IPS DF 19.7 (cell line): Measurements from ENCODE around the gene FGD3.
"Not testable (repeated sequence)": the region's sequence is repeated elsewhere in the genome, so short reads cannot be mapped to it uniquely, and the experiment has no call there.

ENCODE experiments used
- DNase-seq: peaks from one replicate; pipeline ENCODE4 v3.0.0-alpha.2; 2013; ENCODE audit warnings: low read depth, low spot score

Gene FGD3

DNA sequence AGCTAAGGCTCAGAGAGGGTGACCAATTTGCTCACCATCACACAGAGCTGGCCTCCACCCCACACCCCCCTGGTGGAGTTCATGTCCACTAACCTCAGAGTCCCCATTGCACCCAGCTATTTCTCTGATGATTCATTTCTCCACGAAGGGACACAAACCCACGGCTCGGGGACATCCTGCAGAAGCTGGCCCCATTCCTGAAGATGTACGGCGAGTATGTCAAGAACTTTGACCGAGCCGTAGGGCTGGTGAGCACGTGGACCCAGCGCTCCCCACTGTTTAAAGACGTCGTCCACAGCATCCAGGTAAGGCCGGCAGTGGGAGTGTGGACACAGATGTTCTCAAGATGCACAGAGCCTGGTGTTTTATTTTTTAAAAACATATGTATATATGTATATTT is 58.6 kb downstream of the FGD3 start:
- no peak for DNase-seq

- no peak for DNase-seq
These were observed 60.3 kb downstream of the FGD3 start for GRCh38 chr9:93007529-93008058.

DNA sequence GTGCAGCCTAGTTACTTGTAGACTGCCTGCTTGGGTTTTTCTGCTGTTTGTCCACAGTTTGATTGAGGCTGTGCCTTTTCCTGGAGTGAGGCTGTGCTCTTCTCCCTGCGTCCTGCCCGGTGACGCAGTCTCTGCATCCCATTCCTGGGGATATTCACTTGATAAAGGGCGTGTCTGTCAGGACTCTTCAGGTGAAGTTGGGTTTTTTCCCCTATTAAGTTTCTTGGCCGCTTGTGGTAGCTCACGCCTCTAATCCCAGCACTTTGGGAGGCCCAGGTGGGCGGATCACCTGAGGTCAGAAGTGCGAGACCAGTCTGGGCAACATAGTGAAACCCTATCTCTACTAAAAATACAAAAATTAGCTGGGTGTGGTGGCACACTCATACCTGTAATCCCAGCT is 61.1 kb downstream of the FGD3 start:
- DNase-seq, result no peak

DNA sequence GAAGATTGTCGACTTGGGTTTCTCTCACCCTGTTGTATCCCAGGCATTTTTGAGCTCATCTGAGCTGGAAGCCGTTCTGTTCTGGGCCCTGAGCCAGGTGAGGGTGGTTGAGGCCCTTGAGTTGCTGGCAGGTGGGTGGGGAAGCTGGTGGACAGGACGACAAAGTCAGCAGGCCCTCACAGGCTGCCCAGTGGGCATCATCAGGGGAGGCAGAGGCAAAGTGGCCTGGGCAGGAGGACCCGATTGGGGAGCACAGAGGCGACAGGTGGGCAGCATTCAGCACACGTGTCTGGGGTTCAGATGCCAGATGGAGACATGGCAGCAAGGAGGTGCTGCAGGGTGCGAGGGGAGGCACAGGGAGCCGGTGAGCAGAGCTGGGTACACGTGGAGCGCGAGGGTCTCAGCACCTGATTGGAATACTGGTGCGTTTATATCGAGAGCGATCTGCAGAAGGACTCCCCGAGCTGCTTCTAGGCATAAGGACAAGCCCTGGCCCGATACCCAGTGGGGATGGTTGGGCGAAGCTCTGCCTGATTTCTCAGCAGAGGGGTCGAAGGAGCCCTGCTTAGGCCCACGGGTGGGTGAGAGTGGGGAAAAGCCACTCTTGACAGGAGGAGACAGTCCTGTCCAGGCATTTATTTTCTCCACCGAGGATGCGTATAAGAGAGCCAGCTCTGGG is 62.2 kb downstream of the FGD3 start:
- DNase-seq, result no peak

GRCh38 chr9:93010056-93010455 is 62.7 kb downstream of the FGD3 start:
- DNase-seq, result no peak

- DNase-seq, result no peak
These were observed 63.4 kb downstream of the FGD3 start for GRCh38 chr9:93010704-93011103.

GRCh38 chr9:93011114-93011513 is 63.8 kb downstream of the FGD3 start:
- no peak for DNase-seq

- no peak for DNase-seq
These were observed 65.9 kb downstream of the FGD3 start for GRCh38 chr9:93012963-93013855.

DNA sequence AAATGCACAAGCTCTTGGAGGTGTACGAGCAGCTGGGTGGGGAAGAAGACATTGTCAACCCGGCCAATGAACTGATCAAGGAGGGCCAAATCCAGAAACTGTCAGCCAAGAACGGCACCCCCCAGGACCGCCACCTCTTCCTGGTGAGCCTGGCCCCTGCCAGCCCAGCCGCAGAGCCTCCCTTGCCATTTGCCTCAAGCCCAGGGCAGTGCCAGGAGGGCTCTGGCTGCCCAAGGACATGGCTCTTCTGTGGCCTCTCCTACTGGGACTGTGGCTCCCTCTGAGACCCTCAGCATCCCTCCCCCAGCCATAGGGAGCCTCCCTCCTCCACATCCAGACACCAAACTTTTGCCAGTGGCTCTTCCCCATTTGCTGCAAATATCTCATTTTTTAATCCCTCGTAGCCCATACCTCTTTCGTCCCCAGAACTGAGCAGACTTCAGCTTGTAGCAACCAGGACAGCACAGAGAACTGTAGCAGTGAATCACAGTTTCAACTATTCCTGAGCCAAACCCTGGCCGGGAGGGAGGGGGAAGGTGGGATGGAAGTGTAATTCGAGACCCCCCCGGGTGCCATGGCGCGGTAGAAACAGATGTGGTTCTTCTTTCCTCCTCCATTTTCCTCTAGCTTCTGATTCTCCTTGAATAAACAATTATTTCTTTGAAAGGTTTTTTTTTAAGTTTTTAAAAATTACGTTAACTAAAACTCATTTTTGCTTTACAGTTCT is 66.7 kb downstream of the FGD3 start:
- no peak for DNase-seq

- DNase-seq, result not testable (repeated sequence)
These were observed 67.9 kb downstream of the FGD3 start for GRCh38 chr9:93015190-93015589.

DNA sequence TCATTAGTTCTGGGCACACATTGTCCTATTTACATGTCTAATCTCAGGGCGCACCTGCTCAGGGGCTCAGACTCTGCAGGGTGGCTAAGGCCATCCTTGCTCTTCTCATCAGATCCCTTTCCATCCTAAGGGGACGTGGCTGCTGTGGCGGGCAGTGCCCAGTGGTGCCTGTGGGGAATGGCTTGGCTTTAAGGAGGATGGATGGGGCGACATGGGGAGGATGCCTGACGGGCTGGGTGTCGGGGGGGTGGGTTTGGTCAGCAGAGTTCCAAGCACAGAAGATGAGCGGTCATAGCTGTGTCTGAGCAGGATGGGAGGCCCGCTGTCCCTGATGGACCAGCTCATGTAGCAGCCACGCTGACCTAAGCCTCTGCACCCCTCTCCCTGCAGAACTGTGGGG is 70.3 kb downstream of the FGD3 start:
- no peak for DNase-seq

DNA sequence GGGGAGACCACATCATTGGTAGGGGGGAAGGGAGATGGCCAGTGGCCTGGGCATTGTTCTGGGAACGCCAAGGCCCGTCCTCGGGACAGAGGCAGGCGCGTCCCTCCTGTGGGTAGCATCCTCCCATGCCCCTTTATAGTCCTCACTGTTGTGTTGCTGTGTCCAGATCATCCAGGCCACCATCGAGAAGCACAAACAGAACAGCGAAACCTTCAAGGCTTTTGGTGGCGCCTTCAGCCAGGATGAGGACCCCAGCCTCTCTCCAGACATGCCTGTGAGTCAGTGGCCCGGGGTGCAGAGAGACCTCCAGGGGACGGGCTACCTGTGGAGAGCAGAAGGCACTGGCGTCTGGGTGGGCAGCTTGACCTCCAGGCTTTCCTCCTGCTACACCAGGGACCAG is 72.8 kb downstream of the FGD3 start:
- no peak for DNase-seq

- no peak for DNase-seq
These were observed 73.7 kb downstream of the FGD3 start for GRCh38 chr9:93020771-93021670.

GRCh38 chr9:93022066-93022465 is 74.7 kb downstream of the FGD3 start:
- DNase-seq, result no peak

DNA sequence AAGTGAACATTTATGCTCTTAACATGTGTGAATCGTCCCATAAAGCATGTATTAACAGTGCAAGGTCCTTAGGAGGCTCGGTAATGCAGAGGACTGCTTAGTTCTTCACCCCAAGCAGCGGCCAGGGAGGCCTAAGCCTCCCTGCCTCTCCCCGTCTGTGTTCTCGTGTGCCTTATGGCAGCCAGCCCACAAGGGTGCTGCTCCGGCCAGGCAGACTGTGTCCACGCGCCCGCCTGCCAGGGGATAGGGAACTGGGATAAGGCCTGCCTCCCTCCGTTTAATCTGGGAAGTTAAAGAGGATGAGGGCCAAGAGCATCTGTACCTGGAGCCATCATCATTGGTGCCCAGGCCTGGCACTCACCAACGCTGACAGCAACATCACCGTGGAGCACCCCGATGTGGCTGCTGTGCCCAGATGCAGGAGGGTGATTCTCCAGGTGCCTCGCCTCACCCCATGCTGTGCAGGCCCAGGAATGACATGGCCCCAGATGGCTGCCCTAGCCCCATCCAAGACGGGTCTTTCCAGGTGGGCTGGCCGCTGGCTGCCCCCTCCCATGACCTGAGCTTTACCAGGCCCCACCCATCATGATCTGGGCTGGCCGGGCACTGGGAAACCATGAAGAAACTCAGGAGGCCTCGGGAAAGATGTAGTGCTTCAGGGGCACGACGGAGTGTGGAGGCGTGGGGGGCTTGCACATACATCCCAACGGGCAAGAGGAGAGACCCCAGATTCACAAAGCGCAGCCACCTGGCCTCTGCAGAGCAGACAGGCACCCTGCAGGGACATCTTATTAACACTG is 75.6 kb downstream of the FGD3 start:
- no peak for DNase-seq

- no peak for DNase-seq
These were observed 76.1 kb downstream of the FGD3 start for GRCh38 chr9:93023521-93023815.

DNA sequence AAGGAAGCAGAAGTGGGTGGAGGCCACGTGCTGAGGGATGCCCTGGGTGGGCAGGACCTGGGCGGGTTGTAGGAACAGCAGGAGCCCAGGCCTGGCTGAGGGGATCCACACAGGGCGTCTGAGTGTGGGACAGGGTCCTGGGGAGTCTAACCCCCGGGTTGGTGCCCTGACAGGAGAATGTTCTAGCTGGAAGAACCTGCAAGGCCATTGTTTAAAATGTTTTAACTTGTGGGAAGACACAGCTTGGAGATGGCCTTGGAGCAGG is 77.3 kb downstream of the FGD3 start:
- no peak for DNase-seq

DNA sequence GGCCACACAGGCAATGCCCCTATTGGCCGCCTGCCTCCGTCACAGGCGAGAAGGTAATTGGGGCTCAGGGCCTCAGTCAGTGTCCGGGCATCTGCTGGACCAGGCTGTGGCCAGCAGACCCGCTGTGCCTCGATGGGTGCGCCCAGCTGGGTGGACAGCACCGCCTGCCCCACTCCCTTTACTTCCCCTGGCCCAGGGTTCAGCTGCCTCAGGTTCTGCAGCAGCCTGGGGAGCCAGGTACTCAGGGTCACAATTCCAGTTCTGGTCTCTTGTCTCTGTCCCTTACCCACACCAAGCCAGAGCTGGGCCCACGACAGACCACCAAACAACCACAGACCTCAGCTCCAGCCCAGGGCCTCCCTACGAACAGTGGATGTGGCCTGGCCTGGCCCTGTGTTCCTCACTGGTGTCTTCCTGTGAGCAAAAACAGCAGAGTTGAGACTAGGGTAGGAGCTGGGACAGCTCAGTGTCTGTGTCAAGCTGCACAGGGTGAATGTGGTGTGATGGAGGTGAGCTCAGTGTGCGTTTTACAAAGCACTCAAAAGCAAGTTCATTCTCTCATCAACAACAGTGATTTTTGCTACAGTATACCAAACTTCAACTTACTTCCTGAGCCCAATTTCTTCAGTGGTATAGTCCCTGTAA is 77.8 kb downstream of the FGD3 start:
- DNase-seq, result no peak

DNA sequence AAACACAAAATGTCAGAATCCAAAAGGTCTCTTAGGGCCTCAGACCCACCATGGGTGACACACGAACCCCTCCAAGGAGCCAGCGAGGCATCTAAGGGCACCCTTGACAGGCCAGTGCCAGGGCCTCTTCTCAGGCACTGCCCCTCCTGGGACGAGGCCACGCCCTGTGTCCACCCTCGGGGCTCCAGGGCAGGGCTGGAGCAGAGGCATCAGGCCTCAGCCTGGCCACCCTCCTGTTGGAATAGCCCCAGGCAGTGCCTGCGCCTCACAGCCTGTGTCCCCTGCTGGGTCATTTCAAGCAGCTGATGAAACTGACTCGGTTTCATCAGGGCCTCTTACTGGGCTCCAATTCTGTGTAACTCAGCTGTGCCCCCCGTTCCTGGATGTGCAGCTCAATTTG is 78.4 kb downstream of the FGD3 start:
- no peak for DNase-seq

DNA sequence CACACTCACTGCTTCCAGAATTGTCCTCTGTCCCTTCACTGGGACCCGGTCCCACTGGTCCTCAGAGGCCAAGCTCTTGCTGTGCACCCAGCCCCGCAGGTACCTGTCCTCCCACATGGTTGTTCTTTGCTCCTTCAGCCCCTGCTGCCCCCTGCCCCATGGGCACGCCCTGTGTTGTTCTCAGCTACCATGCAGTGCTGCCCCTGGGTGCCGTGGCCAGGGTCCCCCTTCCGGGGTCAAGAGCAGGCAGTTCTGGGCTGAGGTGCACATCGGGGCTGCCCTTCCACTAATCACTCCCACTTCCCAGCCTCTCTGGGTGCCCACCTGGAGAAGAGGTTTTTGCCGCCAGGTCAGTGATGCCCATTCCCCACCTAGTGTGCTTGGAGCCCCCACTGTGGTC is 79.3 kb downstream of the FGD3 start:
- DNase-seq, result no peak
